GM18499 (cell line): ENCODE data around the gene CTNND2.

ENCODE experiments used
- ATAC-seq: cut with Tn5 transposase; IDR thresholded peaks from one replicate; pipeline ENCODE4 v1.9.1; 2021; ENCODE audit warnings: moderate number of reproducible peaks; ENCODE audit not compliant: insufficient read depth, unreplicated experiment

The CTNND2 gene

GRCh38 chr5:10923310-10923709 lies 980.9 kb downstream of the CTNND2 start:
- ATAC-seq = no peak
